ENCODE measurements around the gene TACC2.

The TACC2 gene

GRCh38 chr10:122265896-122266295 lies 276.9 kb downstream of the TACC2 start:
- no peak for TF ChIP-seq CTCF (IDR thresholded peaks at IDR 0.05; ENCODE audit: low read depth, low read length)
- H3K4me3 ChIP-seq (replicated peaks in 1 of 2; ENCODE audit: low read depth in 2 of 2, low read length in 2 of 2) = no peak overlapping the region
- no peak for DNase-seq (ENCODE audit: low read depth in 2 of 2)

GRCh38 chr10:122267849-122268737 lies 279.1 kb downstream of the TACC2 start:
- TF ChIP-seq CTCF (IDR thresholded peaks at IDR 0.05; ENCODE audit: low read depth, low read length) = peak; percentile 98
- H3K4me3 ChIP-seq (replicated peaks in 1 of 2; ENCODE audit: low read depth in 2 of 2, low read length in 2 of 2) = no peak overlapping the region
- peak; percentile 45 to 50 for DNase-seq (ENCODE audit: low read depth in 2 of 2)

- H3K4me3 ChIP-seq (replicated peaks in 1 of 2; ENCODE audit: low read depth in 2 of 2, low read length in 2 of 2) = no peak overlapping the region
- TF ChIP-seq CTCF (IDR thresholded peaks at IDR 0.05; ENCODE audit: low read depth, low read length) = no peak
- DNase-seq (ENCODE audit: low read depth in 2 of 2) = no peak
These were observed 280.2 kb downstream of the TACC2 start for GRCh38 chr10:122269059-122269687.

- DNase-seq (ENCODE audit: low read depth in 2 of 2) = no peak
- no peak within 1 kb of the TSS for H3K4me3 ChIP-seq (replicated peaks in 1 of 2; ENCODE audit: low read depth in 2 of 2, low read length in 2 of 2)
- TF ChIP-seq CTCF (IDR thresholded peaks at IDR 0.05; ENCODE audit: low read depth, low read length) = no peak
These were observed 282.1 kb downstream of the TACC2 start, which contains the start of gene BTBD16 for GRCh38 chr10:122271076-122271475. Gene BTBD16, plus strand, starts transcription at chr10:122271296. Its CDS starts 3,786 bp downstream, at chr10:122275082.

- no peak for DNase-seq (ENCODE audit: low read depth in 2 of 2)
- no peak for TF ChIP-seq CTCF (IDR thresholded peaks at IDR 0.05; ENCODE audit: low read depth, low read length)
- H3K4me3 ChIP-seq (replicated peaks in 1 of 2; ENCODE audit: low read depth in 2 of 2, low read length in 2 of 2) = no peak overlapping the region
These were observed 285.1 kb downstream of the TACC2 start for GRCh38 chr10:122273966-122274545.

GRCh38 chr10:122276611-122277208 lies 287.7 kb downstream of the TACC2 start:
- peak; percentile 18 for TF ChIP-seq CTCF (IDR thresholded peaks at IDR 0.05; ENCODE audit: low read depth, low read length)
- DNase-seq (ENCODE audit: low read depth in 2 of 2) = peak; percentile 33 to 79
- H3K4me3 ChIP-seq (replicated peaks in 1 of 2; ENCODE audit: low read depth in 2 of 2, low read length in 2 of 2) = no peak overlapping the region

Data from cardiac fibroblast (primary cell).